Neural progenitor cell (in vitro differentiated cells): ENCODE measurements around the gene LRP1B.

Experiments
- EZH2 ChIP-seq: fragments of 200-600 bp; sonication (generic); IDR thresholded peaks from 2 replicates; pipeline ENCODE4 v1.6.1; 2017; ENCODE audit warnings: antibody characterized with exemption, mild to moderate bottlenecking, moderate library complexity
- TF ChIP-seq, protein P1 (sequence below): fragments of 200-600 bp; sonication (generic); IDR thresholded peaks from 2 replicates; pipeline ENCODE4 v1.5.1; 2017; ENCODE audit warnings: antibody characterized with exemption, mild to moderate bottlenecking

GRCh38 chr2:141068053-141068682 is 1062.6 kb downstream of the LRP1B start:
- TF ChIP-seq, protein P1, sequence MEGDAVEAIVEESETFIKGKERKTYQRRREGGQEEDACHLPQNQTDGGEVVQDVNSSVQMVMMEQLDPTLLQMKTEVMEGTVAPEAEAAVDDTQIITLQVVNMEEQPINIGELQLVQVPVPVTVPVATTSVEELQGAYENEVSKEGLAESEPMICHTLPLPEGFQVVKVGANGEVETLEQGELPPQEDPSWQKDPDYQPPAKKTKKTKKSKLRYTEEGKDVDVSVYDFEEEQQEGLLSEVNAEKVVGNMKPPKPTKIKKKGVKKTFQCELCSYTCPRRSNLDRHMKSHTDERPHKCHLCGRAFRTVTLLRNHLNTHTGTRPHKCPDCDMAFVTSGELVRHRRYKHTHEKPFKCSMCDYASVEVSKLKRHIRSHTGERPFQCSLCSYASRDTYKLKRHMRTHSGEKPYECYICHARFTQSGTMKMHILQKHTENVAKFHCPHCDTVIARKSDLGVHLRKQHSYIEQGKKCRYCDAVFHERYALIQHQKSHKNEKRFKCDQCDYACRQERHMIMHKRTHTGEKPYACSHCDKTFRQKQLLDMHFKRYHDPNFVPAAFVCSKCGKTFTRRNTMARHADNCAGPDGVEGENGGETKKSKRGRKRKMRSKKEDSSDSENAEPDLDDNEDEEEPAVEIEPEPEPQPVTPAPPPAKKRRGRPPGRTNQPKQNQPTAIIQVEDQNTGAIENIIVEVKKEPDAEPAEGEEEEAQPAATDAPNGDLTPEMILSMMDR, result no peak
- no peak for TF ChIP-seq EZH2
